Right renal cortex interstitium (tissue), 3 donors: Measurements from ENCODE around the gene CLPTM1L. TPM values are rescaled to one million over a fixed set of nuclear protein-coding genes. Genes with fewer than 3 reads are reported as not detected.
"Not testable (repeated sequence)": the region's sequence is repeated elsewhere in the genome, so short reads cannot be mapped to it uniquely, and the experiment has no call there.

Experiments used
- DNase-seq, 3 donors: peaks; one replicate each; pipeline ENCODE4 v3.0.0-alpha.2; 2013; ENCODE audit warnings: low read depth in 3 of 3, low spot score in 2 of 3
- polyA plus RNA-seq, 3 donors: library from polyadenylated mRNA; unstranded; fragments of 120-200 nt; gene quantifications; one replicate each; pipeline ENCODE4 v1.2.1, GENCODE V29; 2013; ENCODE audit not compliant: insufficient read length in 3 of 3

CLPTM1L gene
- polyA plus RNA-seq, 3 donors: 124 to 141 (median 135) TPM

GRCh38 chr5:1280177-1281037, 64.5 kb downstream of the CLPTM1L start:
- DNase-seq: no peak

DNA sequence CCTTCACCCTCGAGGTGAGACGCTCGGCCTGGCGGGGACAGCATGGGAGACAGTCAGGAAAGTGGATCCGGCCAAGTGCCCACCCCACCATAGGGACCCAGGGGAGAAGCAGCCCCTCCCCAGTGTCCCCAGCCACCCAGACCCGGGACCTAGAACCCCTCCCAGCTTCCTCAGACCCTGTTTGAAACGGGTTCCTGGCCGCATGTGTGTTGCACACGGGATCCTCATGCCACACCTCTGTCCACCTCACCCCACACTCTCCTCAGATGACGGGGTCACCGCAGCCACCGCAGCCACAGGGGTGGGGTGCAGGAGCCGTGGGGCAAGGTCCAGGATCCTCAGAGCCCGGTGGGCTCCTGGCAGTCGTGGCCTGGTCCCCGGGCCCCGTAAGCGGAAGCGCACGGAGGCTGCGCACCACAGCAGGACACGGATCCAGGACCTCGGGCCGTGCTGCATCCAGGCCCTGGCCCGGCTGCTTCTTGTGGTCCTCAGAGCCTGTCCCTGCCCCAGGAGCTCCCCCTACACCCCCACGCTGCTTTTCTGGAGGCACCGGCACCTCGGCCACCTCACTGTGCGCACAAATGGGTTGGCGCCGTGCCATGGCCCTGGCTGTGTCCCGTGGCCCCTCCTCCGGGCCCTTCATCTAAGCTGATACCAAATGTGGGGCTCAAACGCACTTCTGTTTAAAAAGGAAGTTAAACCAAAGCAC, 65.3 kb downstream of the CLPTM1L start:
- DNase-seq: no peak

DNA sequence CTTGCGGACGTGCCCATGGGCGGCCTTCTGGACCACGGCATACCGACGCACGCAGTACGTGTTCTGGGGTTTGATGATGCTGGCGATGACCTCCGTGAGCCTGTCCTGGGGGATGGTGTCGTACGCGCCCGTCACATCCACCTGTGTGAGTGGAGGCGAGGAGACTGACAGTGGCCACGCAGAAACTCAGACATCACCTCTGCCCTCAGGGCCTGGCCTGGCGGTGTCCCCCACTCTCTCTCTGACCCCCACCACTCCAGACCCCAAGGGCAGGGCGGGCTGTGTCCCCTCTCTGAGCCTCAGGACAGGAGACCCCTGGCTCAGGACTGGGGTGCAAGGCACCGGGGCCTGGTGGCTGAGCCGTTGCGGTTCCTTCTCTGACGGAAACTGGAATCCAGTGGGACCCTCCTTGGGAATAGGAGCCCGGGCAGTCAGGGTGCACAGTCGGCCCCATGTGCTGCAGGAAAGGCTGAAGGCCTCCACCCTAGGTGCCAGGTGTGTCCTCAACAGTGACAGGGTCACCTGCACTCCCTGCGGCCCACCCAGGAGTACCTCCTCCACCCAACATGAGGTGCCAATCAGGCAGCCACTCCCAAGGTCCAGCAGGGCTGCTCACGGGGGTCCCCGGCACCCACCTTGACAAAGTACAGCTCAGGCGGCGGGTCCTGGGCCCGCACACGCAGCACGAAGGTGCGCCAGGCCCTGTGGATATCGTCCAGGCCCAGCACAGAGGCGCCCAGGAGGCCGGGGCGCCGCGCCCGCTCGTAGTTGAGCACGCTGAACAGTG, 66.0 kb downstream of the CLPTM1L start:
- no peak for DNase-seq

DNA sequence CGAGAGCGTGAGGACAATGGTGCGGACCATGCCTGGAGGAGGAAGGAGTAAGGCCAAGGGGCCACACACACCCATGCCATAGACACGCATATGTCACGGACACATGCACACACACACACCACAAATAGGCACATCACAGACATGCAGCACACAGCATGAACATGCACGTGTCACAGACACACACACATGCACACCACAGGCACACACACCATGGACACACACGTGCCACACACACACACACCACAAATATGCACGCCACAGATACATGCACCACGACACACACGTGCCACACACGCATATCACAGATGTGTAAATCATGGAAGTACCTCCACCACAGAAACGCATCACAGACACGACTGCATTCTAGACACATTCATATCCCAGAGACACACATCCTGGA, 66.7 kb downstream of the CLPTM1L start:
- no peak for DNase-seq

GRCh38 chr5:1277781-1278180, 67.1 kb downstream of the CLPTM1L start:
- no peak for DNase-seq

DNA sequence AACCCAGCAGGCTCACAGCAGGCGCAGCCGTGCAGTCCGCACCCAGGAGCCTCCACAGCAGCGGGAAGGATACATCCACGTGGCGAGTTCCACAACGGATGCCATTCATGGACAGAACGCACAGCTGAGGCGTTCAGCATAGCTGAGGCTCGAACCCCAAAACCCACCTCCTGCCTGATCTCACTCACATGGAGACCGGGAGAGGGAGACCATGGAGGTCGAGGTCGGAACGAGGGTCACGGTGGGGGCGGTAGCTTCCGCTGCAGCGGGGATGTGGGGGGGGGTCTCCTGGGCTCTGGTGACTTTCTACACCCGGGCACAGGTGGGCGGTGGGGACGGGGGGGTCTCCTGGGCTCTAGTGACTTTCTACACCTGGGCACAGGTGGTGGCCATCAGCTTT, 67.6 kb downstream of the CLPTM1L start:
- no peak for DNase-seq

- DNase-seq: no peak
Measured at GRCh38 chr5:1276930-1277329, 68.0 kb downstream of the CLPTM1L start.

DNA sequence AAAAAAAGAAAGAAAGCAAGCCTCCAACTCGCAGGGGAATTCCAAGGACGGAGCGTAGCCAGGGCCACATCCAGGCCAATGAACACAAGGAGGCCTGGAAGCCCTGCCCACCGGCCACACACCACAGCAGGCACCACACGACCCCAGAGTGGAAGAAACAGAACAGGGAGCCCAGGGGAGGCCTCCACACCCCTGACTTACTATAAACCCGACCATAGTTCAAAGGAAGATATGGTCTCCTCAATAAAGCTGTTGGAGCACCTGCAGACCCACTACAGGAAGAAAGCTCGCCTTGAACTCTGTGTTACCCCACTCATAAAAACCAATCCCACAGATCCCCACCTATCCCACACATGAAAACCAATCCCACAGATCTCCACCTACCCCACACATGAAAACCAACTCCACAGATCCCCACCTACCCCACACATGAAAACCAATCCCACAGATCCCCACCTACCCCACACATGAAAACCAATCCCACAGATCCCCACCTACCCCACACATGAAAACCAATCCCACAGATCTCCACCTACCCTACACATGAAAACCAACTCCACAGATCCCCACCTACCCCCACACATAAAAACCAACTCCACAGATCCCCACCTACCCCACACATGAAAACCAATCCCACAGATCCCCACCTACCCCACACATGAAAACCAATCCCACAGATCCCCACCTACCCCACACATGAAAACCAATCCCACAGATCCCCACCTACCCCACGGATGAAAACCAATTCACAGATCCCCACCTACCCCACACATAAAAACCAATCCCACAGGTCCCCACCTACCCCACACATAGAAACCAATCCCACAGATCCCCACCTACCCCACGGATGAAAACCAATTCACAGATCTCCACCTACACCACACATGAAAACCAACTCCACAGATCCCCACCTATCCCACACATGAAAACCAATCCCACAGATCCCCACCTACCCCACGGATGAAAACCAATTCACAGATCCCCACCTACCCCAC, 69.2 kb downstream of the CLPTM1L start:
- DNase-seq: not testable (repeated sequence)

DNA sequence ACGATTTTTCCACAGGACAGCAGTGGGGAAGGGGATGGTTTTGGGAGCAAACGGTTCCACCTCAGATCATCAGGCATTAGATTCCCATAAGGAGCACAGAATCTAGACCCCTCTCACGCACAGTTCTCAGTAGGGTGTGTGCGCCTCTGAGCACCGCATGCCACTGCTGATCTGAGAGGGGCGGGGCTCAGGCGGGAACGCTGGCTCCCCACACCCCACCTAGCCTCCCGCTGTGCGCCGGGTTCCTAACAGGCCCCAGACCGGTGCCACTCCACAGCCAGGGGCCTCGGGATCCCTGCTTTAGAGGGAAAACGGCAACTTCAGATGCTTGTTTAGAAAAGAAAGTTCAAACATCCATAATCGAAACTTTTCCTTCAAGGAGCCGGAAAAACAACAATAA, 70.4 kb downstream of the CLPTM1L start:
- DNase-seq: no peak

DNA sequence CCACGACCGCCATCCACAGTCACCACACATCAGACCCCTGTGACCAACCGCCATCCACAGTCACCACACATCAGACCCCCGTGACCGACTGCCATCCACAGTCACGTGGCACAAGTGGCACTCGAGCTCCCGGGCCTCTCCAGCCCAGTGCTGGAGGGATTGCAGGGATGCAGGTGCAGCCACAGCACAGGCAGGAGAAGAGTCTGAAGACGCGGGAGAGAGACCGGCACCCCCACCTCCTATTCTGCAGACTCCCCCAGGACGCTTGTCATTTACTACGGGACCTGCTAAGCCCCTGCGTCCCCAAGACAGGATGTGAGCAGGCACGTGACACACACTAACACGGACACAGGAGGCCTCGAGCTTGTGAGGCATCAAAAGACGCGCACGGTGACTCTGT, 71.2 kb downstream of the CLPTM1L start:
- DNase-seq: no peak

DNA sequence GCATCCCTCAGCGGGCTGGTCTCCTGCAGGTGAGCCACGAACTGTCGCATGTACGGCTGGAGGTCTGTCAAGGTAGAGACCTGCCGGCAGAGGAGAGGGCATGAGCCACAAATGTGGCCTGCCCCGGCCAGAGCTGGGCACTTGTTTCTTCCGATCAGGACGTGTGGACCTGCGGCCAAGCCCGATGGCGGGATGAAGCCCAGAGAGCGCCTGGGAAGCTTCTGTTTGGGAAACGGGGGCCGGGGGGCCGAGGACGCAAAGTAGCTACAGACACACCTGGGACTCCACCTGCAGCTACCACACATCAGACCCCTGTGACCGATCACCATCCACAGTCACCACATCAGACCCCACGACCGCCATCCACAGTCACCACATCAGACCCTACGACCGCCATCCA, 72.7 kb downstream of the CLPTM1L start:
- DNase-seq: no peak

- DNase-seq: no peak
Measured at GRCh38 chr5:1270933-1271914, 73.7 kb downstream of the CLPTM1L start.

DNA sequence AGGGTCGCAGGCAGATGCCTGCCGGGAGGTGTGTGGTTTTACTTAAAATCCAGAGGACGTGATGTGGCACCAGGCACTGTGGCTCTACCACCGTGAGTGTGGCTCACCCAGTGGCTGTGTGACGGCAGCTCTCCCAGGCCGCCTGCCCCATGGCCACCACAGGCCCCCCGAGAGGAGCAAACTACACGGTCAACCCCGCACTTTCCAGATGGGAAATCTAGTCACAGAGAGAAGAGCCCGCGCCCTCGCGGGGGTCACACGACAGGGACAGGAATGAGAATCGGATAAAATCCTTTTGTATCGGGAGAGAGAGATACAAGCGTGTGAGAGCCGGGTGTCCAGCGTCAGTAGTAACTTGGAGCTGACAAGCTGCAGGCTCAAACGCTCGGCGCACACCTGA, 74.5 kb downstream of the CLPTM1L start:
- DNase-seq: no peak

DNA sequence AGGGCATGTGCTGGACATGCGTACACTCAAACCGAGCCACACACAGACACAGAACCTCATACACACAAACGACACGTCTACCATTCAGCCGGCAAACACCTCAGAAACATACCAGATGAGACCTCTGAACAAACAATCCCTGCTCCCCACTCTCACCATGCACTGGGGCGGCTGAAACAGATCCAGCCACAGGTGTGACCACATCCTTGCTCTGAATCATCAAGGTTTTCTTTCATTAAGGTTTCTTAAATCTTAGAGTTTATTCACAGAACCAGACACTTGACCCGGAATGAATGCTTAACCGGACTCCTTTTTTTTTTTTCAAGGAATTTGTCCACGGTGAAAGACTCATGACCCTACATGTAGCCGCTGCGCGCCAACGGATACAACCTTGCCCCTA, 76.2 kb downstream of the CLPTM1L start:
- no peak for DNase-seq

DNA sequence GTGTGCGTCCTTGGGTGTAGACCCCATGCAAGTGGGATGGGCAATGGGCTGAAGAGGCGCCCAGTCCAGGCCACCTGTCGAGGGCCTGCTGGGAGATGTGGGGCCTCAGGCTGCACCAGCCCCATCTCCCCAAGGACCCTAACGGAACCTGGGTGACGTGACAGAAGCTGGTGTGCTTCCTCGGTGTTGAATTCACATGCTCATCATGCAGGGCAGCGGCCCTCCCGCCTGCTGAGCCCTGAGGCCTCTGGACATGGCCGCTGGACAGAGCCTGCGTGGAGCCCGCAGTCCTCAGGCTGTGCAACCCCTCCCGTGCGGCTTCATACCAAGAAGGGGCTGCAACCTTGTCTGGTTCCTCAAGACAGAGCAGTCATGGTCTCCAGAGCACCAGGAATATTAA, 76.8 kb downstream of the CLPTM1L start:
- no peak for DNase-seq
